Hindlimb muscle (tissue), 1 donor: ENCODE results near the gene PAX5. TPM values are rescaled to one million over a fixed set of nuclear protein-coding genes. Genes with fewer than 3 reads are reported as not detected.

Experiments
- DNase-seq: peaks from one replicate; pipeline ENCODE4 v3.0.0-alpha.2; 2013
- polyA plus RNA-seq: library from polyadenylated mRNA; unstranded; fragments of 120-200 nt; gene quantifications from one replicate; pipeline ENCODE4 v1.2.1, GENCODE V29; 2013; ENCODE audit not compliant: insufficient read length

The PAX5 gene
- polyA plus RNA-seq, 1 donor = 0.21 TPM

GRCh38 chr9:36900136-36900855 lies 133.8 kb downstream of the PAX5 start:
- no peak for DNase-seq

DNA sequence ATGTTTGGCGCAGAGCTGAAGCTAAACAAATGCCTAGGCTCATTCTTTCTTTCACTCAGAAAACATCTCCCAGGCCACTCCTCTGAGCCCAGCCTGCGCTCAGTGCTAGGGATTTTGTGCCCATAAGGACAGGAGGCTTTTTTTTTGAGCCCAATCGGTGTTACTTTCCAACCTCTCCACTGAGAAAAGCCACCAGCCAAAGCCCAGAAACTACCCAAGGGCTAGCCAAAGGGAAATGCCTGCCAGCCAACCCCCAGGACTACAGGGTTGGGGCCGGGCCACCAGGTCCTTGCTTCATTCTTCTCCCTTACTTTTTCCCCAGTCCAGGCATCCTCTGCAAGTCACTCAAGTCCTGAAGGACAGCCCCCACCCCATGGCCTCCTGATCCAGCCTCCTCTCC lies 134.7 kb downstream of the PAX5 start:
- DNase-seq = no peak

DNA sequence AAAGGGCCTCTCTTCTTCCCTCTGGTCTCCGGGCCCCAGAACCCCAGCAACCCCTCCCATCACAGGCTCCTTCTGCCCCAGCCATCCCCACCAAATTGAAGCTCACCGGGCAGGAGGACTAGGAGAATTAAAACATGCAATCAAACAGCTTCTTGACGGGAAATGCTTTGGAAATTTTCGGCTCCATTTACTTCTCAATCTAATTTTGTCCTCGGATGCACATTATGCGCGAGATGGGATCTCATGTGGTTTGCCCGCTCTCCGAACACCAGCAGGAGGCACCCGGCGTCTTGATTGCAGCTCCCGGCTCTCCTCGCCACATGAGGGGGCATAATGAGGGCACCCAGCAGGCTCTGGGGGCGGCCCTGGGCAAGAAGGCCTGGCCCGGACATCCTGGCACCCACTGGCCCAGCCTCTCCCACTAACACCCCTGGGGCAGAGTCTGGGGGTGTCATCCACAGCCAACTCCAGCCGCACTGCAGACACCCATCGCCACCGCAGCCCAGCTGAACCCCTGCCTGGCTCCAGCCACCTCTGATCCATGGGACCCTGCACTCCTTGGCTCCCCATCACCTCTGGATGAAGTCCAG lies 135.5 kb downstream of the PAX5 start:
- DNase-seq = no peak

- no peak for DNase-seq
Observed at GRCh38 chr9:36897478-36897877, 136.6 kb downstream of the PAX5 start.

GRCh38 chr9:36897019-36897418 lies 137.0 kb downstream of the PAX5 start:
- DNase-seq = no peak

DNA sequence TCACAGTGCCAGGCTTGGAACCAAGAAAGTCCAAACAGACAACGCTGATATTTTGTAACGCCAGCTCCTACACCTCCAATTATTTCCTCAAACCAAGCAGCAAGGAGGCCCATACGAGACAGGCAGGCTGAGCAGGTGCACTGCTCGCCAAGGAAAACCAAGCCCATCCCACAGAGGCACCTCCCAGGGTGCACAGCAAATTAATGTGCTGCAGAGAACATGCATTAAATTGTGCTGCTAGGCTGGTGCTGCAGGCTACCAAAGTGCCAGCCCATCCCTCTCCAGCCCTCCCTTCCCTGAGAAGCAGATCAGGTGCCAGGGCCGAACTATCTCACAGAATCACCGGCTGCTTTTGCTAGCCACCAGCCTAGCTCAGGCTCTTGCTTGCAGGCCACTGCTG lies 137.8 kb downstream of the PAX5 start:
- DNase-seq = no peak

GRCh38 chr9:36895744-36896260 lies 138.3 kb downstream of the PAX5 start:
- DNase-seq = no peak

GRCh38 chr9:36894695-36895310 lies 139.3 kb downstream of the PAX5 start:
- DNase-seq = no peak

- no peak for DNase-seq
Observed at GRCh38 chr9:36893911-36894310, 140.2 kb downstream of the PAX5 start.

DNA sequence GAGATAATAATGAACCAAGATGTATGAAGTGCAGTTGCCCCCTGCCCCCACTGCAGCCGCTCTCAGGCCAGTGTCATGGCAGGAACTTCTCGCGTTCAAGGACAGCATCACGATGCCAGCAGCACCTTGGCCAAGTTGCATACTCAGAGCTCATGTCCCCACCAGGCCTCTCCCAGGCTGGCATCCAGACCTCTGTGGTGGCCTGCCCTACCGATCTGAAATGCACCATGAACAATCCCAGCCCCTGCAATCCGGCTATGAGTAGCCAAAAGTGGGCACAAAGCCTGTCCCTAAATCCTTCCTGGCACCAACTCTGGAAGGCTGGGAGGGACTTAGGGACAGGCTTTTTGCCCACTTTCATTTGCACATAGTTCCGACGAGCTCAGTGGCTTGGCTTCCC lies 140.9 kb downstream of the PAX5 start:
- no peak for DNase-seq

GRCh38 chr9:36892279-36892678 lies 141.8 kb downstream of the PAX5 start:
- no peak for DNase-seq

DNA sequence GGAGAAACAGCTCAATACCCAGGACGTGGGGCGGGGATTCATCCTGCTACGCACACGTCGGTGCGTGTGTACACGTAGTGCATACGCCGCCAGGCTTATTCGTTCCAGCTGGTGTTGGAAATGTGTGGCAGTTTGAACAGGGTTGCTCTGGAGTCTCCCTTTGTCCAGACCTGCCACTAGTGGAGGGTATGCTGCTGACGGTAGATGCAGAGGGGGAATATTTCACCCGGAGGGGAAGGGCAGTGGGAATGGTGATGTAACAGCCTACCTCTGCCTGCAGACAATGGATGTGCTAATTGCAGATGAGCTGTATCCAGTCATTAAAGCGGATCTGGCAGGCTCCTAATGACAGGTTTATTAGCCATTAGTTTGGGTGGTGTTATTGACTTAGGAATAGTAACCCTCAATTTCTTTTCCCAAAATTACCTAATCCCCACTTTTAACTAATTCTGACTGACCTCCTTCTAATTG lies 142.7 kb downstream of the PAX5 start:
- DNase-seq = no peak

DNA sequence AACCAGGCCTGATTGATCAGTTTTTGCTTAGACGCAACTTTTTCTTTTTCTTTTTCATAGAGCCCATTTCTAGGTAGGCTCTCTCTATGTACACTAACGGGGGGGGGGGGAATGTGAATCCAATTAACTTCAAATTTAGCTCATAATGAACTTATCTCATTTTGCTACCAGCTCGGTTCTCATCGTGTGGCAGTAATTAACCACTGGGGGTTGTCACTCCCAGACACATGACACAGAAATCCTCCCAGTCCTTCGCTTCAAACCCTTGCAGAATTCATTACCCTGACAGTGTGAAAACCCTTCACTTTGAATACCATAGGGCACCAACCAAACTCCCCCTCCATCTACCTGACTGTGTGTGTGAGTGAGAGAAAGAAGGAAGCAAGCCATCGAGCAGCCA lies 144.2 kb downstream of the PAX5 start:
- no peak for DNase-seq

DNA sequence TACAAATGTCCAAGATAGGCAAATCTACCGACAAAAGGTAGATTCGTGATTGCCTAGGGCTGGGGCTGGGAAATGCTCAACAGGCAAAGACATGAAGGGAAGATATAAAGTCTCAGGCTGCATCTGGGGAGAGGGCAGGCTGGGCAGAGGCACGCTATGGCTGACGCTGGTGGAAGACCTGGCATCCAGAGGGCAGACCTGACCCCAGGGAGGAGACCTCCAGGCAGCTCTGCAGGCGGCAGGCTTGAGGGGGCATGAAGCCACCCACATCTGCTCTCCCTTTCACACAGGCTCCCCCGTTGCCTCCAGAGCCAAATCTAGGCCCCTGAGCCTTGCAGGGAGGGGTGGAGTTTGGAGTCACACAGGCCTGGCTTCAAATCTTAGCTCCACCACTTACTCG lies 145.5 kb downstream of the PAX5 start:
- no peak for DNase-seq

DNA sequence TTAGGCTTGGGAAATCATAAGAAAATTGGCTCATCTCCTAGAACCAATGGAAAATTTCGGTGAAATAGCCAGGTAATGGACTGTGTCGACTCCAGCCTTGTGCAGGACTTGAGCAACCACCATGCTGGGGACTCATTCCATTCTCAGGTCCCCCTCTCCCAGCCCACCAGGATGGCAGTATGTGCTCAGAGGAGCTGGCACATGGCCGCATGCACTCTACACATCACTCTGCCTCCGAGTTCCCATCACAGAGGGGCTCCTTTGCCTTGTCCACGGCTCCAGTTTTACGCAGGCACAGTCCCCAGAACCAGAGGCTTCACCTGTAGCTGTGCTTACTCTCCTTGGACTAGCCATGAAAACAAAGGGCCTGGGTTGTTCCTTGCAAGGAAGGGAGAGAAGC lies 149.3 kb downstream of the PAX5 start:
- no peak for DNase-seq

GRCh38 chr9:36882594-36882993 lies 151.5 kb downstream of the PAX5 start:
- DNase-seq = no peak

DNA sequence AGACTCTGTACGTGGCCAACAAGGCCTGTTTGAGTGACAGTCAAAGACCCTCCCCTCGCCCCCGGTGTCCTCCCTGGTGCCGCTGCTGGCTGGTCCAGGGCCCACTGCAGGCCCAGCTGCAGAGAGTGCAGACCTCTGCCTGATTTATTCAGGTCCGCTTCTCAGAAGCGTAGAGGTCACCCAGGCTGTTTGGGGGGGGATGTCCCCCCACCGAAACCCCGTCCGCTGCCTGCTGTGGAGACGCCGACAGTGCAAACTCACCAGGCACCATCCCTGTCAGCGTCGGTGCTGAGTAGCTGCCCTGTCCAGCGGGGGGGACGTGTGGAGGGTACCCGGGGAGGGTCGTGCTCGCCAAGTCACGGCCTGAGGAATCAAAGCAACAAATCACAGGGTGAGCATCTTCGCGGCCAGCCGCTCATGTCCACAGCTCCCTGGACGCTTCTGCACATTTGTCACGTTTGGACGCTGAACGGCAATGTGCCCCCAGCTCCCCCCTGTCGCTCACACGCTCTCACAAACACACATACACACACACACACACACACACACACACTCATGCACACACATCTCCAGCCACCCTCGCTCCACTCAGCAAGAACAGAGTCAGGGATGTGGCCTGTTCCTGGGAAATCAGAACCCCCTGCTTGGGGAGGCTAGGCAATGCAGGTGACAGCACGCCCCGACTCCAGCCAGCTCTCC lies 152.2 kb downstream of the PAX5 start:
- no peak for DNase-seq

DNA sequence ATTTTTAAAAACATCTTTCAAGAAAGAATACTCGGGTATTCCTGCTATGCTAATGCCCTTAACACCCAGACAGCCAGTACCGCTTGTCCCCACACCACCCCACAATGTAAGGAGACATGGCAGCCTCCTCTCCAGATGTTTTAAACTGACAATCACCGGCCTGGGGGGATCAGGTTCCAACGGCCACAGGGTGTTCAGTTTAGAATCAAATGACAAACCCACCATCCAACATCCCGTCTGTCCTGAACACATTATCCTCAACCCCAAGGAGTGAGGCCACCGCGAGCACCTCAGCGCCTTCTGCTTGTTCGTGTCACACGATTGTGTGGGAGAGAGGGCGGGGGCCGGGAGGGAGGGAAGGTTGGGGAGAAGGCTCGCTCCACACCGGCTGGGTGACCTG lies 152.8 kb downstream of the PAX5 start:
- no peak for DNase-seq

DNA sequence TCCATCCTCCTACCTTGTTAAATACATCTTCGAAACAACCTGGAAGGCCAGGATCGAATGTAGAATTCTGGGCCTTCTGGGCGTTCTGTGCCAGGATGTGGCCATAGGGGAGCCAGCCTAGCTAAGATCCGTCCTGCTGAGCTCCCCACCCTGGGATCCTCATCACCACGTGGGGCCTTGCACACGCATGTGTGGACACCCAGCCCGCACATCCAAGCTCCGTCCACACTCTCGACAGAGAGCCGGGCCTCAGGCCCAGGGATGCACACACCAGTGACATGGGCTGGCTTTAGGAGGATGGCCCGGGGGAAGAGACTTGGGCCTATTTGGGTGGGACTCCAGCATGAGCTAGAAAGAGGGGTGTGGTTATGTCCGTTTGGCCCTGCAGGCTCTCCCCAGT lies 154.0 kb downstream of the PAX5 start:
- DNase-seq = no peak

DNA sequence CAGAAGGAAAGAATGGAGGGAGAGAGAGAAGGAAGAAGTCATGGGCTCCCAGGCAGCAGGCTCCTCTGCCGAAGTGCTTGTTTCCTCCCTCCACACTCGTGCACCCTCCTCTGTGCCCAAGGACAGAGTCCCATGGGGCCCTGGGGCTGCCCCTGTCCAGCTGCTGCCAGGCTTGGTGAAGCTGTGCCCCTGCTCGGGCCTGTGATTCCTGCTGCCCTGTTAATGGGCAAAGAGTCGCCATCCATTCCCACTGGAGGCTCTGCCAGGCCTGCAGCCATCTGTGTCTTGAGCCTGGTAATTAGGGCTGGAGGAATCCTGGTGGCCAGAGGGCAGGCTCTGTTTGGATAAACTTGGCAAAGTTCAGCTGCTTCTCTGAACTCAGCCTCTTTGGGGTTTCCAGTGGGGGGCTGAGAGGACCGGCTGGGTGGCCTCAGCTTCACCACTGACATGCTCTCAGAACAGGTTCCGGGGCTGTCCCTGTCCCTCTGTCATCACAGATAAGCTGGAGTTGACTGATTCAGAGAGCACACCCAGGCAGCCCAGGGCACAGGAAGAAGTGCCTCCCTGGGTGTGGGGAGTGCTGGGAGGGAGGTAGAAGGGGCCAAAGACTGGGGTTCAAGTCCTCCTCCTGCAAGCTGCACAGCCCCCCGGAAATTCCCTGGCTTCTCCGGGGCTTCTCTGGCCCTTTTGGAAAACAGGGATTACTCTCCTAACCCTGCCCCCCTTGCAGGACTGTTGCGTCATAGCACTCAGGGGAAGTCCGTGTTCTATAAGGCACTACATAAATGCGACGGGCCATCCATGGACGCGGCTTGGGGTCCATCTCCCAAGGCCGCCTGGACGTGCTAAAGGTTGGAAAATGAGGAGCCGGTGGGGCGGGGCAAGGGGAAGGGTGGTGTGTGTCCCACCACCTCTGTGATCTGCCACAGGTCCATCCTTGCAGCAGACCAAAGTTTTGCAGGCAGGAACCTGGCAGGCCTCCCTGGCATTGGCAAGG lies 154.8 kb downstream of the PAX5 start:
- no peak for DNase-seq

DNA sequence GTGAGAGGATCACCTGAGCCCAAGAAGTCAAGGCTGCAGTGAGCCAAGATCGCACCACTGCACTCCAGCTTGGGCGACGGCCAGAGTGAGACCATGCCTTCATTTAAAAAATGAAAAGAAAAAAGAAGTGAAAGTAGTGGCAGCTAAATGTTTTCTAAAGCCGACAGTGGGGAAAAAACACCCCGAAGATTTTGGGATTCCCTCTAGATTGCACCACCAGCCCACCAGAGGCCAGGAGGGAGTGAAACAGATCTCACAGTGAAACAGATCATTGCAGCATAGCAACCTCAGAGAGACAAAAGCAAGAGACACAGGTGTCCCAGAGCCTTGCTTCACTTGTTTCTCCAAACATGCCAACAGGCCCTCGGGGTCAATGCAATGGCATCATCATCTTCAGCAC lies 156.8 kb downstream of the PAX5 start:
- no peak for DNase-seq

DNA sequence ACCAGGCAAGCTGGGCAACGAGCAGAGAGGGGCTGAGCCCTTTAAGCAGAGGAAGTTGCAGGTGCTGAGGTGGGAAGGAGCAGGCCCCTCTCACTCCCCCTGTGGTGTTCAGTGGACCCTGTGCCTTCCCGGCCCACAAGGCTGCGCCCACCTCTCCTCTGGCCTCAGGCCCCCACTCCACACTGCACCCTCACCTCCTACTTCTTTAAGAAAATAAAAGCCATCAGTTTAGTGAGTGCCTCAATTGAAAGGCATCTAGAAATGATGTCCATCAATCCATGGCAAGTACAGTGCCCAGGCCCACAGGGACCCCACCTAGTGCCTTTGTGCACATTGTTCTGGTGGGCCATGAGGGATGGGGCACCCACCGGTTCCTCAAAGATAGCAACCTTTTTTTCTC lies 158.0 kb downstream of the PAX5 start:
- DNase-seq = no peak
